NCI-H82 (cell line): ENCODE data around the gene GAS7.
"Not testable (repeated sequence)": the region's sequence is repeated elsewhere in the genome, so short reads cannot be mapped to it uniquely, and the experiment has no call there.

Source experiments
- DNase-seq: peaks from one replicate; lab custom pipeline; 2025; lab: John Stamatoyannopoulos, UW

The GAS7 gene

DNA sequence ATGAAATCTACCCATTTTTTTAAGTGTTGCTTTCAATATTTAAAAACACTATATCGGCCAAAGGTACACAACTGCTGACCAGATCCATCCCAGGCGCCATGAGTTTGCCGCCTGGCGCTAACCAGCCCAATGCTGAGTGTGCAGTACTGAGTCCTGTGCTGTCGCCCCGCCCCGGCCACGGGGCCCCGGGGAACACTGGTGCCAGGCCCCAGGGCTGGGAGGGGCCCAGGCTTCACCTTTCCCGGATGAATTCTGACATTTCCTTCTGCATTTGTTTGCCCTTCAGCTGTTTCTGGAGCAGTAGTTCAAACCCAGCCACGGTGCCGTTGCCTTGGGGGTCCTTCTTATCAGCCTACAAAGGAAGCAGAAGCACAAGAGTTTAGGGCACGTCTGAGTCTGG lies 255.5 kb downstream of the GAS7 start:
- no peak for DNase-seq

DNA sequence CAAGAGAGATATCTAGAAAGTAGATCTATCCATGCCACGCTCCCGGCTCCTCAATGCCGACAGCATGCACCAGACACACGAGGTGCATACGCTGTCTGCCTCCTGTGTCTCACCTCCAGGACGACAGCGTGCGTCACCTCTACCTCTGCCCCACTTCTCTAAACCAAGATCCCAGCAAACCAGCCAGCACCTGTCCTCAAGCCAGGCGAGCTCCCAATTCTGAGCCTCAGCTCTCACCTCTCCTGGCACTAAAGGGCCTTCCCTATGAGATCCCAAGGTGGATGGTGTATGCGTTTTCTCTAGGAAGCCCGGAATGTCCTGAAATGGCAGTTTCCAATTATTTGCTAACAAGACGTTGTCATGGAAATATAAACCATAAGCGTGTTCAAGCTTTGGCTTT lies 257.1 kb downstream of the GAS7 start:
- DNase-seq, result no peak

DNA sequence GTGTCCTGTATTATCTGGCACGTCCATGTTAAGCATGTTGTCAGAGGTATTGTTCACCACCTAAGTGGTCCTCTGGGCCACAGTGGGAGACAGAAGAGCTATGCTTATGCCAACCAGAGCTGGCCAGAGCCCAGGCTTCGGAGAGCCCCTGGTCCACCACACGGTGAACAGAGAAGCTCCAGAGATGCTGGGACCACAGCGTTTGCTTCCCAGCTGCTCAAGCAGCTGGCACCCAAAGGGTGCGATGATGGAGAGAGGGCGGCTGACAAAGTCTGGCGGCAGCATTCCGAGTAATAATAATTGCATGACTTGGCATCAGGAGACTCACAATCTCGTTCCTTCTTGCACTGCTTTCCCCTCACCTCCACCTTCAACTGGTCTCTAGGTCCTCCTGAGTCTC lies 257.6 kb downstream of the GAS7 start:
- no peak for DNase-seq

DNA sequence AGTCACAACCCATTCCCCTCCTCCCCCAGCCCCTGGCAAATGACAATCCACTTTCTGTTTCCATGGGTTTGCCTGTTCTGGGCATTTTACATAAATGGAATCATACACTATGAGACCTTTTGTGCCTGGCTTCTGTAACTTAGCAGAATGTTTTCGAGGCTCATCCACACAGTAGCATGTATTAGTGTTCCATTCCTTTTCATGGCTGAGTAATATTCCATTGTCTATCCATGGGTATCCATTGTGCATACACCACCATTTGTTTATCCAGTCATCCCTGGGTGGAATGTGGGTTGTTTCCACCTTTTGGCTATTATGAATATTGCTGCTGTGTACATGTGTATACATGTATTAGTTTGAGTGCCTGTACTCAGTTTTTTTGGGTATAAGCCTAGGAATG lies 259.6 kb downstream of the GAS7 start:
- no peak for DNase-seq

DNA sequence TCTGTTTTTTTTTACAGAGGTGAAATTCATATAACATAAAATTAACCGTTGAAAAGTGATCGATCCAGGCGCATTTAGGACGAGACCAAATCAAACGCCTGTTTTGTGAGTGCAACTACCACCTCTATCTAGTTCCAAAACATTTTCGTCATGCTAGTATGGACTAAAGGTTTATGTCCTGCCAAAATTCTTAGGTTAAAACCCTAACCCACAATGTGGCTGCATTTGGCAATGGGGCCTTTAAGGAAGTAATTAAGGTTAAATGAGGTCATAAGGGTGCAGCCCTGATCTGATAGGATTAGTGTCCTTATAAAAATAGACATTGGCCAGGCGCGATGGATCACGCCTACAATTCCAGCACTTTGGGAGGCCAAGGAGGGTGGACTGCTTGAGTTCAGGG lies 260.5 kb downstream of the GAS7 start:
- DNase-seq, result no peak

DNA sequence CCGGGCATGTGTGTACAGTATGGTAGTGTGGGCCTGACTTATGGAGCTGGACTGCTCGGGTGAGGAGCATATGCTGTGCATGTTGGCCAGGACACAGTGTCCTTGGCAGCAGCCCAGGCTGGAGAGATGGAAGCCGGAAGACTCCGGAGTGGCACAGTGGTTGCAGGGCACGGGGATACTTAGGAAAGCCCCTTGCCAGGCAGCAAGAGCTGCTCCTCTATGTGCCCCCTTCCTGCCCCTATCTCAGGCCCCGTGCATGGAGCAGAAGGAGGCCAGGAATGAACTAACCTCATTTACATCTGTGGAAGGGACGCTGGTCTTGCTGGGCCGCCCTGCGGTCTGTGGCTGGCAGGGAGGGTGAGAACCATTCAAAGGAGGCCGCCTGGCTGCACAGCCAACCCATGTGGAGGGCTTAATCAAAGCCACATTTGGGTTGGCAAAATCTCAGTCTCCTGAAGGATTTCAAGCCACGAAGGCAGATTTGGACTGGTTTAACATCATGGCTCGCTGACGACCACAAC lies 261.1 kb downstream of the GAS7 start:
- DNase-seq, result no peak

DNA sequence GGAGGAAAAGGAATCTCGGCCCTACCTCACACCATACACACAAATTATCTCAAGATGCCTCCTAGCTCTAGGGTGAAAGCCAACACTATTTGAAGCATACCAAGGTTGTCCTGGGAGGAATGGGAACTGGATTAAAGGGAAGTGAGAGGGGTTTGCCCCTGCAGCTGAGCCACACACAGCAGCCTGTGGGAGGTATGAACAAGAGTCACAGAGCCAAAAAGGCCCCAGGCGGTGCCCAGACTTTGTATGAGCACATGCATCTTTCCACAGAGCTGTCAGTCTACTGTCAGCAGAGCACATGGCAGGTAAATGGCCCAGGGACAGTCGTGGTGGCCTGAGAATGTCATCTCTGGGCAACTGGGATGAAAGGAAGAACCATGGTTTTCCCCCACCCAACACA lies 262.3 kb downstream of the GAS7 start:
- no peak for DNase-seq

DNA sequence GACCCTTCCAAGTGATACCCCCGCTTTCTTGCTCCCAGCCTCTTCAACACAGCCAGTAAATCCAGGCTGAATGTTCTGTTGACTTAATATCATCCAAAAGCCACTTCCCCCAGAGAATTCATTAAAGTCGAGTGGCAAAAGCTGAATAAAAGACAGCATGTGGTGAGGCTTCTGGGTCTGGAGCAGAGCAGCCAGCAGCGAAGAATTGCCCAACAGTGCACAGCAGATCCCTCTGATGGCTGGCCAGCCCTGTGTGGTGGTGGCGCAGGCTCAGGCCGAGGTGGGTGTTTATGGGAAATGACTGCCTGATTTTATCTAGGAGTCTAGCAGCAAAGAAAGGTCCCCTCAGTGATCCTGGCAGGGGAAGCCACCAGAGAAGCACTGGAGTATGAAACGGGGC lies 263.0 kb downstream of the GAS7 start:
- DNase-seq, result no peak

DNA sequence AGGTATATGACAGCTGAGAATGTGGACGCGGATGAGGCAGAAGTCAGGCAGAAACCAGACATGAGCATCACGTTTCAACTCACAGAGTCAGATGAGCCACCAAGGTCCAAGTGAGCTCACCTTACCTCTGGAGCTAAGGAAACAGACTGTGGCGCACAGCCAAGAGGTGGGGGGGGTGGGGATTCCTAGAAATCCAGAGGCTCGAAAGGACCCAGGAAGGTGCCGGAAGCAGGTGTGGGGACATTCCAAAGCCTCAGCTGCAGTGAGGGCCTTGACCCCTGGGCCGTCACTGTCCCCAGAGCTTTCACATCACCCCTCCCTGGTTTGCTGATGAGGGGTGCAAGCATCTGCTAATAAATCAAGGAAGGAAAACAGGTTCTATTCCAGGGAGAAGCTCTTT lies 264.1 kb downstream of the GAS7 start:
- no peak for DNase-seq

DNA sequence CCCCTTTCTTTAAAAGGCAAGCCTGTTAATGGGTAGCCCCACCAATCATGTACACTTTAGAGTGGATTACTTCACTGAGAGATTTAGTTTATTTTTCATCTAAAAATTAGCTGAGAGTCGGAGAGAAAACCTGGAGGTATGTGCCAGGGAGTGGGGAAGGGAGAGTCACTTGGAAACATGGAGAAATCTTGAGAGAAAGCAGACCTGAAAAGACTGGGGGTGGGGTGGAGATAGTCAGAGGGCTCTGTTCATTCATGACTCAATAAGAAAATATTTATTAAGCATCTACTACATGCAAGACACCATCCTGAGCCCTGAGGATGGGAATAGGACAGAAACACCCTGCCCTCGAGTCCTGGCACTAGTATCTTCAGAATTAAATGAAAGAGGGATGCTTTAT lies 265.9 kb downstream of the GAS7 start:
- DNase-seq, result no peak

DNA sequence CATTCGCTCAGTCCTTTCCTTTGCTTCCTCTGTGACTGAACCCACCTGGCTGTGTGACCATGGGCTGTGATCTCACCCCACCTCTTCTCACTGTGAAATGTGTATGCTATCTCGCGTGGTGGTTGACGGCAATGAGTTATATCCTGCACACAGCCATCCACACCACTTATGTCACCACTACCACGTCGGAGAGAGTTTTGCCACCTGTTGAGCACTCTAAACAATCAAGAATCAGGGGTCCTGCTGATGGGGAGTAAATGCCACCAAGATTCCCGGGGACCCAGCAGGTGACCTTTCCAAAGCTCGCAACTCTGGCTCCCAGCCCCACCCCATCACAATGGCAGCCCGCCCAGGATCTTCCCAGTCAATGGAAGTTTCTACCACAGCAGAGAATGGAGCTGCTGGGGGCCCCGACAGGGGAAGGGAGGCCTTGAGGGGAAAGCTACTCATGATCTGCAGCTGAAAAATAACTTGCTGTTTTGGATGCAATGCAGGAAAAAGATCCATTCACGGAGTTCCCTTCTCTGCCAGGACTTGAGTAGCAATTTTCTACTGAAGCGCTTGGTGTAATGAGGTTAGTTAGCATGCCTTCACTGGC lies 267.2 kb downstream of the GAS7 start:
- no peak for DNase-seq

DNA sequence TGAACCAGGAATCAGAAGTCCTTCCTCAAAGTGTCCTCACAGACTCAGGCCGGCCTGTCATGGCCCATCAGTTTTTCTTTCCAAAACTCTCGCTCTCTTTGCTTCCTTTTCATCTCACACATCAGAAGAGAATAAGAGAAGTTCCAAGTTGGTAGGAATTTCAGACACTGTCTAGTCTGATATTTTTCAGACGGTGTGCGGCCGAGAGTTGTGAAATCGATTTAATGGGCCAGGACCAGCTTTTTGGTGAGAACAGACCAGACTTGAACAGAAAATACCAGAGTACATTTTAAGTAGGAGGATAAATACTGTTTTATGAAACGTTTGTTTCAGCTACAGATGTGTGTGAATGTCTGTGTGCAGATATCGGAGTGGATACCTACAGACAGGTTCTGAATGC lies 268.5 kb downstream of the GAS7 start:
- no peak for DNase-seq

DNA sequence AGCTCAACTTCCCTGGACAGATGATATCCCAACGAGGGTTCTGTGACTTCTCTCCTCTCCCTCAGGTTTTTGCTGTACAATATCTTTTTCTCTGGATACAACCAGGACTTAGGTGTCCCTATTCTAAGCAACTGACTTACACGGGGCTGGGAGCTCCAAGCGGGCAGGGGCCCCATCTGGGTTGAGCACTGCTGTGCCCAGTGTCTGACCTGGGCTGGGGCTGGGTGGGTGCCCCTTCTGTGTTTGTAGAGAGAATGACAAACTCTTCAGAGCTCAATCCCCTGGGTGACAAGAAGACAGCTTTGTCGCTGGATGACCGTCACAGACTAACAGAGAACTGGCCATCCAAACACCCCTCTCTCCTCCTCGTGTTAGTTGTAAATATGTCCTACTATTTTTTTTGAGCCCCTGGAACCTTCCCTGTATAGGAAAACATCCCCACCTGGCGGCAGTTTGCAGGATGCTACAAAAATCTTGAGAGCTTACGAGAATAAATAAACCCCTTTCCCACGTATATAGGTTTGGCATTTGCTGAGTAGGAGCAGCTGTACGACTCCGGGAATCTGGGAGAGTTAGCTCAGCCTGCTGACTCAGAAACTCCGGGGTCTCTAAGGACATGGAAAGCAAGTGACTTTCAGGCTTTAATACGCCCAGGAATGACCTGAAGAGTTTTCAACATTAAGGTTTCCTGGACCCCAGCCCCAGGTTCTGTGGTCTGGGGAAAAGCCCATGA lies 269.6 kb downstream of the GAS7 start:
- DNase-seq, result peak; percentile 94

DNA sequence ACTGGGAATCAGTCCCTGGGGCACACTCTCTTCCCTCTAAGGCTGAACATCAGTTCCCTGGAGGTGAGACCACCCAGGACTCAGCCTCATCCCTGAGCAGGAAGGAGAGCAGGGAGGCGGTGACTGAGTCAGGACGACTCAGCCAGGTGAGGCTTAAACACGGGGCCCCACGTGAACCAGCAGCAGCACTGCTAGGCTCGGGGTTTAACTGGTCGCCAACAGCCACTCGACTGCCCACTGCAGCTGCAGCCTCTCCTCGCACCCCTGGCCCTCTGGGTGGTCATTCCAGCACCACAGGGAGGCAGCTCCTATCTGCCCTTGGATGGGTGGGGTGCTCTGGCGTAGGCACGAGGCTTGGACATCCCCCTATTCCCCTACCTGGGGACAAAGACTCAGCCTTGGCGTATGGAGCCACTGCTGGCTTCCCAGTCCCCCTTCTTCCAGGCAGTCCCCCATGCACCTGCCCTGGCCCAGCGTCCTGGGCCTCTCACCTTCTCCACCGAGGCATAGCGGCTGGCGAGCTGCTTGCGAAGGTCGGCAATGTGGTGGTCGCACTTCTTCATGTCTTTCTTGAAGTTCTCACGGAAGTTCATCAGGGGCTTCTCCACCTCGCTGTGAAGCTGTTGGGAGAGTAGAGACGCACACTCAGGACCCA lies 272.1 kb downstream of the GAS7 start:
- DNase-seq, result no peak

DNA sequence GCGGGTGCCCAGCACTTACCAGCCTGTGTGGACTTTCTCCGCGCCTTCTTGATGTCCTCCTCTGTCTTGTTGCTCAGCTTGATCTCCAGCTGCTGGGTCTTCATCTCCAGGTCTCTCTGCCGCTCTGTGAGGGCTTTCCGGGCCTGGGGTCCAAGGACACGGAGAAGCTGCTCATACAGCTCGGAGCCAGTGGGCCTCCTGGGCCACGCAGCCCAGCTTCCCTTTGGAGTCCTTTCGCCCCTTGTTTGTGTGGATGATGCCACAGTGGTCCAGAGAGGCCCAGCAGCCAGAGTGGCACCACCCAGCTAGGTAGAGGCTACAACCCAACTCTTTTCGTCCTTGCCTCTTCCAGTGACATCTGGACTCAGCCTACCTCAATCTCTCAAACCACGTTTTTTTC lies 272.9 kb downstream of the GAS7 start:
- no peak for DNase-seq

DNA sequence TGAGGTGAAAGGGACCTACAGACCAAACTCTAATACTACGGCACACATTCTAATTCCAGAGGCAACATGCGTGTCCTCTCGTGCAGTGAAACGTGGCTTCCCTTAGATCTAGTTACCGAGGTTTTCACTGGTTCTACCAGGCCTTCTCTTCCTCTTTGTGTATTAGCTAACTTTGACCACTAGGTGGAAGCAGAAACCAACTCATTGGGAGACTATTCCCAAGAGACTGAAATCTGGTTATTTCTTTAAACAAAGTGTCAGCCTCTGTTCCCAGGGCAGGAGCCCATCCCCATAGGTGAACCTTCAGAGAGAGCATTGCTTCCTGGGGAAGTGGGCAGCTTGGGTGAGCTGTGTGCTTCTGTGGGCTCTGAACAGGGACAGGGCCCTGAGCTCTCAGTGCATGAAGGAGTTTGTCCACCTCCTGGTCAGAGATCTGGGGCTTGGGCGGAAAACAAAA lies 273.6 kb downstream of the GAS7 start:
- DNase-seq, result peak; percentile 96

DNA sequence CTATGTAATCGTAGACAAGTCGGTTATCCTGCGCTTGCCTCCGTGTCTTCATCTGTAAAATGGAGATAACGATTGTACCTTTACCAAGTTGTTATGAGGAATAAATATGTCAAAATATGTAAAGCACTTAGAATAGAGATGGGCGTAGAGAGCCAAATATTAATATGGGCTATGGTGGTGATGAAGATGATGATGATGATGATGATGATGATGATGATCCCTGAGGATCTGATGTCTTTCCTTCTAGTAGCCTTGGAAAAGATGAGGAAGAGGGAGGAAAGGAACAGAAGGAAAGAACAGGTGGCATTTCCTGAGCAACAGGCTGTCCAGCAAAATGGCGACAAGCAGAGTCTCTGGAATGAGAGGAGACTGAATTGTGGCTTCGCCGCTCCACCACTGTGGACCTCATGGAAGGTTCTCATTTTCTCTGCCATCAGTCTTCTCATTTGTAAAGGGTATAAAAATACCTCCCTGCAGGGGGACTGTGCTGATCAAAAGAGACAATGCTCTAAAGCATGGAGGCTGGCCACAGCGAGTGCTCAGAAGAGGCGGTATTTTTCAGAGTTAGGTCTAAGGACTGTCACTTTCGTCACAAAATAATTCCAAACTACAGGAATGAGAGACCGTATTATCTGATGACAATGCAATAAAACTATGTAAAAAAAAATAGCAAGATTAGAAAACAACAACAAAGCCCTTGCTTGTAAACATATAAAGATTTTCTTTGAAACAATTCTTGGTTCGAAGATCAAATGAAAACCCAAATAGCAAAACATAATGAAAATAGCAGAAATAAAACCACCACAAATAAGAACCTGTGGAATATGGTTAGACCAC lies 276.2 kb downstream of the GAS7 start:
- DNase-seq, result no peak

DNA sequence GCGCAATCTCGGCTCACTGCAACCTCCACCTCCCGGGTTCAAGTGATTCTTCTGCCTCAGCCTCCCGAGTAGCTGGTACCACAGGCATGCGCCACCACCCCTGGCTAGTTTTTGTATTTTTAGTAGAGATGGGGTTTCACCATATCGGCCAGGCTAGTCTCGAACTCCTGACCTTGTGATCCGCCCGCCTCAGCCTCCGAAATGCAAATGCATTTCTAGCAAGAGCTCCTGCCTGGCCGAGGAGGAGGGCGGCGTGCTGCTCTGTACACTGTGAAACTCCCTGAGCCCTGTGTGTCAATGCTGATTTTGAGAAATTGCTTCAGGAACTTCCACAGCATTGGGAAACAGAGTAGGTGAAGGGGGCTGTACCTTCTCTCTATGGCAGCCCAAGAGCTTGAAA lies 277.2 kb downstream of the GAS7 start:
- DNase-seq, result not testable (repeated sequence)

DNA sequence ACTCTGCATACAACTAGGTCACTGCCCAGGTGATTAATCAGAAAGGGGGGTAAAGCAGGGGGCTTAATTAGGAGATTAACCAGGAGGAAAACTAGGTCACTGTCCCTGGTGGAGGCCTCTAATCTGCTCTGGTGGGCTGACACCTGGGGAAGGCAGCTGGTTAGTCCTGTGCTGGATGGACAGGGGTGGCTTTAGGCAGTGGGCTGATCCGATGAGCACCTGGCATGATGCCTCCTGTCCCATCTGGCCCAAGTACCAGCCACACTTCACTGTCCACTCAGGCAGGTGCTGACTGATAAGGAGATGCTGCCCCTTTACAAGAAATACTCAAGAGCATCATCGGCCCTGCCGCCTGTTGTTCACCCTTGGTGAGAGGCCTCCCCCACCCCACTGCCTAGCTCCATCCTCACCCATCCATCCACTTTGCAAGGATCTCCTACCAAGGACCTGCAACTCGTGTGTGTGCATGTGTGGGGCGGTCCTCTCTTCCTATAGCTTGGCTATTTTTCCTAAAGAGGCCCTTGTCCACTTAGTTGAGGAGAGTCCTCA lies 279.5 kb downstream of the GAS7 start:
- DNase-seq, result peak; percentile 98

DNA sequence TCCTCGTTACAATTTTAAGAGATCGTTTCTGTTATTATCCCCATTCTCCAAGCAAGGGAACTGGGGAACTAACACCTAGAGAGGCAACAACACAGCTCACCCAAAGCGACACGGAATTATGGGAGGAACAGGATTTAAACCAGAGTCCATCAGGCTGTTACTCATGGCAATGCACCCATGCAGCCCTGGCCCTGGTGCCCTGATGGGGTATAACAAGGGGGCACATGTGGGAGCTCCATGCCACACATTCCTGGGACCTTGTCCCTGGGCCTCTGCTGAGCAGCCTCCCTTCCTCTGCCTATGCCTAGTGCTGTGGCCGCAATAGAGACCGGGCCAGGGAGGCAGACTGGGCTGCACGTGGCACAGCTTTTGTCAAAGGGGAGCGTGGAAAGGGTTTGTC lies 280.1 kb downstream of the GAS7 start:
- DNase-seq, result no peak

DNA sequence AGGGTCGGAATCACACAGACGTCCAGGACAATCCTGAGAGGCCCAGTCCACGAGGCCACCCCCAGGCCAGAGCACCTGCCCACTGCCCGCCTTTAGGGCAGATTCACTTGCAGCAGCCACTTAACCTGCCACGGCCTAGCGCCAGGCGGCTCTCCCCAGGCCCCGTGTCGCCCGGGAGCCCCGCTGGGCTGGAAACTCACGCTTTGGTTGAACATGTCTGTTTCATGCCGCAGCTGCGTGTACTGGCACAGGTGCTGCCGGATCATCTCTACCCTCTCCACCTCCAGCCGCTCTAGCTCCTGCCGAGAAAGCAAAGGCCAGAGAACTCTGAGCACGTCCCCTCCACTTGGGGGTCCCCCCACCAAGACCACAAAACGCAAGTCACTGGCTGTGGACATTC lies 280.6 kb downstream of the GAS7 start:
- DNase-seq, result no peak

DNA sequence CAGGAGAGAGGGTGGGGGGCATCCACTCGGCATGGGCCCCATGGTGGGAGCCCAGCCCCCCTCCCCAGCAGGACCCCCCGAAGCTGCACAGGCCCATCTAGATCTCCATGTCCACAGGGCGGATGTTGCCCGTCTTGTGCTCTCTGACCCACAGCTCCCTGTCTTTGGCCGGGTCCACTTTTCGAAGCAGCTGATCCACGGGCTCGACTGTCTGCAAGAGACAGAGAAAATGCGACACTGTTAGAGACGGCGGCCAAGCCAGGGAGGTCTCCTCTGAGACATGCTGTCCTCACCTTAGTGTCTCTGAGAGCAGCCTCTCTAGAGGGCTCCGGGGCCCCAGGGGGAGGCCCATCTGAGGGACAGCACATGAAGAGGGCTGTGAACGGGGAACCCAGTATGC lies 281.3 kb downstream of the GAS7 start:
- no peak for DNase-seq
